Thyroid gland (tissue), 4 donors: ENCODE results near the gene CADPS.

Experiments used
- CTCF ChIP-seq, 6 experiments: fragments of 200-600 bp in 3 of 6; fragments of 450-650 bp in 3 of 6; sonication (generic) in 3 of 6; IDR thresholded peaks; one replicate each; pipeline ENCODE4 v1.5.1; 2016 to 2019; ENCODE audit warnings: antibody characterized with exemption in 6 of 6, mild to moderate bottlenecking in 2 of 6, inconsistent platforms in 1 of 6, moderate library complexity in 1 of 6
- POLR2A ChIP-seq, 2 donors: fragments of 450-650 bp; IDR thresholded peaks; one replicate each; pipeline ENCODE4 v1.6.1; 2017; ENCODE audit warnings: antibody characterized with exemption in 2 of 2, mild to moderate bottlenecking in 2 of 2, moderate library complexity in 1 of 2

GRCh38 chr3:62812631-62813030 is 62.6 kb downstream of the CADPS start:
- no peak for TF ChIP-seq CTCF (IDR thresholded peaks at IDR 0.05)
- no peak for TF ChIP-seq POLR2A (IDR thresholded peaks at IDR 0.05)
